ENCODE results near the gene SPTLC2. TPM values are rescaled to one million over a fixed set of nuclear protein-coding genes. Genes with fewer than 3 reads are reported as not detected.

Gene SPTLC2
- total and polyA plus RNA-seq, 2 of the 8 experiments (the other 6 are each of a cell fraction or from before 2014, with no cell fraction given), result 8.9 to 35.1 TPM

DNA sequence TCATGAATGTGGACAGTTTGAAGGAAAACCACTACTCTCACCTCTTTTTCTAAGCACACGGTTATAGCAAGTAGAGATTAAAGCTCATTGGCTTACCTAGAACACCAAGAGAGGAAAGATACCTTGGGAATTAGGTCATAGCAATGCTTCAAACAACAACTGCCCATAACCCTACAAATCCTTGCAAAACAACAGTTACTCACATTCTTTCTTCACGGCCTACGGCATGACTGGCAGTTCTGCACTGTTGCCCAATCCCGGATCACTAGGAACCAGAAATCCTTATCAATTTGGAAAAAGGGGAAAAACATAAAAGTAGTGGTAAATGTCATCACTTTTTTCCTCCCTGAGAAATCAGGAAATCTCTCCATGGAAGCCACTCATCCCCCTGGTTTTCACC lies 108.2 kb downstream of the SPTLC2 start:
- no peak overlapping the region for H3K4me3 ChIP-seq (ENCODE audit: extremely low read depth in 1 of 4, insufficient read depth in 2 of 4, low read depth in 3 of 4, low read length in 4 of 4)
- no peaks in the 10 kb centered on the region for H3K27me3 ChIP-seq (replicated peaks in 1 of 4; ENCODE audit: control insufficient read depth in 3 of 4, extremely low read depth in 1 of 4, insufficient read depth in 3 of 4, low read length in 3 of 4)
- H4K20me1 ChIP-seq (replicated peaks in 1 of 2; ENCODE audit: control insufficient read depth in 1 of 2, insufficient read depth in 2 of 2, low read length in 2 of 2), result no peaks in the 10 kb centered on the region
- 93% methylated on average over 4 of the region's 4 CpGs; no CpG with 5 or more reads in 1 of the 2 experiments for WGBS, 2 experiments (ENCODE audit: extremely low coverage in 1 of 2, insufficient coverage in 1 of 2, insufficient read length in 1 of 2, insufficient replicate concordance in 2 of 2, low coverage in 1 of 2, low lambda C conversion rate in 2 of 2, missing lambda C conversion rate in 1 of 2)
- H3K9ac ChIP-seq (replicated peaks in 1 of 4; ENCODE audit: extremely low read depth in 1 of 4, low read depth in 3 of 4, low read length in 3 of 4), result no peak overlapping the region
- no peak overlapping the region for H4K8ac ChIP-seq (ENCODE audit: extremely low read depth, insufficient read depth, low read length)
- H4K5ac ChIP-seq (ENCODE audit: insufficient read length, low read depth, low read length), result no peak overlapping the region
- no peak overlapping the region for H4K91ac ChIP-seq (replicated peaks; ENCODE audit: insufficient read length, low read length)
- H2BK15ac ChIP-seq (ENCODE audit: low read length), result no peak overlapping the region
- H3K4me2 ChIP-seq (ENCODE audit: insufficient read depth in 1 of 2, low read depth in 2 of 2, low read length in 2 of 2), result no peak overlapping the region
- no peak for DNase-seq (ENCODE audit: low read depth in 1 of 2, low spot score in 2 of 2)
- TF ChIP-seq POLR2AphosphoS5 (IDR thresholded peaks at IDR 0.05; ENCODE audit: low read depth, low read length) (no peak), CTBP2 (IDR thresholded peaks at IDR 0.05; ENCODE audit: borderline replicate concordance, insufficient read depth, insufficient read length, low read length) (no peak), TAF7 (optimal IDR thresholded peaks at IDR 0.05; ENCODE audit: borderline replicate concordance, low read depth, low read length) (no peak), PHF8 (conservative IDR thresholded peaks at IDR 0.05; ENCODE audit: low read depth, low read length) (no peak), FOSL1 (IDR thresholded peaks at IDR 0.05; ENCODE audit: insufficient read depth, low read depth, low read length) (no peak), RBBP5 (IDR thresholded peaks at IDR 0.05; ENCODE audit: borderline replicate concordance, low read depth, low read length) (no peak), JUND (IDR thresholded peaks at IDR 0.05; ENCODE audit: low read length) (no peak), SP1 (IDR thresholded peaks at IDR 0.05; ENCODE audit: low read depth, low read length) (no peak), KDM5A (IDR thresholded peaks at IDR 0.05; ENCODE audit: low read length) (no peak)
- H3K79me2 ChIP-seq (ENCODE audit: control insufficient read depth in 1 of 2, insufficient read depth in 2 of 2, low read length in 2 of 2), result no peaks in the 10 kb centered on the region
- H2BK20ac ChIP-seq (ENCODE audit: low read length), result no peak overlapping the region
- H2AFZ ChIP-seq (ENCODE audit: low read length), result no peak overlapping the region
- H2BK120ac ChIP-seq (replicated peaks; ENCODE audit: low read depth, low read length), result no peak overlapping the region
- H3K23me2 ChIP-seq (ENCODE audit: low read depth, low read length), result no peaks in the 10 kb centered on the region
- no peak overlapping the region for H3K27ac ChIP-seq (ENCODE audit: low read depth, low read length)
- no peak overlapping the region for H3K56ac ChIP-seq (replicated peaks; ENCODE audit: insufficient read length, low read depth, low read length)
- H3K4me1 ChIP-seq (replicated peaks in 1 of 4; ENCODE audit: control insufficient read depth in 3 of 4, insufficient read depth in 4 of 4, low read length in 3 of 4), result no peaks in the 10 kb centered on the region
- no peak overlapping the region for H2BK12ac ChIP-seq (ENCODE audit: low read depth, low read length)
- no peak overlapping the region for H3K14ac ChIP-seq (ENCODE audit: insufficient read length)
- H3K23ac ChIP-seq (ENCODE audit: insufficient read length), result no peak overlapping the region
- H2BK5ac ChIP-seq (ENCODE audit: low read depth, low read length), result no peak overlapping the region
- FAIRE-seq, result no peak
- no peak overlapping the region for H3K18ac ChIP-seq (ENCODE audit: extremely low read depth, low read length)
- ChIA-PET POLR2A (ENCODE audit: partially characterized antibody) (no interaction called here), CTCF (ENCODE audit: partially characterized antibody) (no interaction called here)
- no peak overlapping the region for H2AK5ac ChIP-seq (ENCODE audit: low read depth, low read length)
- no peaks in the 10 kb centered on the region for H3K9me3 ChIP-seq (ENCODE audit: insufficient read depth in 2 of 2, low read depth in 1 of 2, low read length in 1 of 2)
- H3K4ac ChIP-seq (replicated peaks; ENCODE audit: insufficient read length, low read depth, low read length), result no peak overlapping the region
- no peaks in the 10 kb centered on the region for H3K79me1 ChIP-seq (ENCODE audit: low read depth, low read length)
- H3K36me3 ChIP-seq (ENCODE audit: control insufficient read depth in 2 of 4, insufficient read depth in 4 of 4, low read length in 3 of 4), result peaks cover 5 to 15% (median 11%) of the 10 kb centered on the region in 4 experiments
